Fibroblast of peridontal ligament (primary cell): ENCODE data around the gene PPP2R3B.
"Not testable (repeated sequence)": the region's sequence is repeated elsewhere in the genome, so short reads cannot be mapped to it uniquely, and the experiment has no call there.

Experiments used
- DNase-seq: peaks from one replicate; pipeline ENCODE4 v3.0.0-alpha.2; 2010; ENCODE audit errors: extremely low read depth

PPP2R3B gene

DNA sequence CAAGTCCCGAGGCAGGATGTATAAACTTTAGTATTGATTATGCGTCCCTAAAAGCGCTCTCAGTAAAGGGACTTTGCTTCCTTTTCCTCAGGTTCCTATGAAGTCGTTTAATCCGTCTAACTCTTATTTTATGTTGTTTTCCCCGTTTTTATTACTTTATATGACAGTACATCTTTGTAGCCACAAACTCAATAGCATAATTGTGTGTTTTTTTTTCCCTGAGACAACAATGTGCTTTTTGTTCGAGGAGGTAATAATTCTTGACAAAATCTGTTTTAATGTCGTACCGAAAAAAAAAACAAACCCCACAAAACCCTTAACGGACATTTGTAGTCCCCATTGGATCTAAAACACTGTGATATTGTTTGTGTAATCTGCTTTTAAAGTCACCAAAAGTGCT is 17.9 kb upstream of the PPP2R3B start:
- no peak for DNase-seq

- no peak for DNase-seq
These were observed 16.1 kb upstream of the PPP2R3B start for GRCh38 chrX:402857-403256.

DNA sequence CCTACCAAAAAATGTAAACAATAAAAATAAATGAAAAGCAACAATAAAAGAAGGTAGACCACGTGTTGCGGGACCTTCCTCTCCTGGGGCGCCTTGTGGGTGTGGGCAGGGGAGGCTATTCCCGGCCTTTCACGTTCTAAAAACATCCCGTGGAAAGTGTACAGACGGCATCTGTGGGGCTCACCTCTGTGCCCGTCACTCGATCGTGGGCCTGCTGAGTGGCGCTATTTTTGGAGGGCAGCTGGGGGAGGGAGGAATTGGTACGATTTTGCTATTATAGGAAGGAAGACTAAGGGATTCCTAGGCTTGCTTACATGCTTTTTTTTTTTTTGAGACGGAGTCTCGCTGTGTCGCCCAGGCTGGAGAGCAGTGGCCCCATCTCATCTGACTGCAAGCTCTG is 13.6 kb upstream of the PPP2R3B start:
- DNase-seq = no peak

DNA sequence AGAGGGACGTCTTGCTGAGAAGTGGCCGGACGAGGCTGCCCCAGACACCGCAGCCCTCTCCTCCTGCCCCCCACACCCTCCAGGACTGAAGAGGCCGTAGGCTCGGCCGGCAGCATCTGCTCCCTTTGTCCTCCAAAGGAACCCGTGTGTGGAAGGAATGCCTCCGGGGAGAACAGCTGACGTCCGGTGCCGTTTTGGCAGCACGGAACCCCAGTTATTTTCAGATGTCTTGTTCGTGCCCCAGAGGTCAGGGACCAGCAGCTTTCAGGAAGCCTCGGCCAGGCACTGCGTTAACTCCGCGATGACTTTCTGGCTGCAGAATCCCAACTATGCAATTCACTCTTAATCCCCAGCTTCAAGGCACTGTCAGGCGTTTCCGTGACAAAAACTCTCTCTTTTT is 10.9 kb upstream of the PPP2R3B start:
- peak; percentile 25 for DNase-seq

DNA sequence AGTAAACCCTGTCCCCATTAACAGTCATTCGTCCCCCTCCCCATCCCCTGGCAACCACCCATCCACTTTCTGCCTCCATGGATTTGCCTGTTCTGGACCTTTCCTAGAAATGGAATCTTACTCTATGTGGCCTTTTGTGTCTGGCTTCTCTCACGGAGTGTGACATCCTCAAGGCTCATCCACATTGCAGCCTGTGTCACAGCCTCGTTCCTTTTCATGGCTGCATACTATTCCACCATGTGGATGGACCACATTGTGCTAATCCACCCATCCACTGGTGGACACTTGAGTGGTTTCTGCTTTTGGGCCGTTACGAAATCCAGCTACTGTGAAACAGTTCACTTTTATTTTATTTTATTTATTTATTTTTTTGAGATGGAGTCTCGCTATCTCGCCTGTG is 8.1 kb upstream of the PPP2R3B start:
- DNase-seq = no peak

GRCh38 chrX:392575-392846 is 5.8 kb upstream of the PPP2R3B start:
- no peak for DNase-seq

GRCh38 chrX:391717-392574 is 5.2 kb upstream of the PPP2R3B start:
- DNase-seq = no peak

GRCh38 chrX:390459-390858 is 3.8 kb upstream of the PPP2R3B start:
- no peak for DNase-seq

DNA sequence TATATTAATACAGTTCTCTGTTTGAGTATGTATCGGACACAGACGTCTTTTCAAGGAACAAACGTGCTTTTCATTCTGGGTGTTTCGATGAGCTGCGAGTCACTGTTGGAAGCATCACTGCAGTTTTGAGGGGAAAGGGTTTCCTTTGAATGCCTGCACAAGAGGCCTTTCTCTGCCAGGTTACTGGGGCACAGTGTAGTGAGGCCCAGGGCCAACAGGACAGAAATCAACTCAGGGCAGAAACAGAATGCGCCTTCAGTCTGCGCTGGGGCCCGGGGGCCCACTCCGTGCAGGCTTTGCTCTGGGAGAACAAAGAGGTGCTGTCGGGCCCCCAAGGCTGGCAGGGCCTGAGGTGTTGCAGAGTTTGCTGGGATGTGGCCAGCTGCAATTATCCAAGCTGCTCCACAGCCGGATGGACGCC is 2.3 kb upstream of the PPP2R3B start:
- no peak for DNase-seq

GRCh38 chrX:387729-388128 is 1.0 kb upstream of the PPP2R3B start:
- no peak for DNase-seq

DNA sequence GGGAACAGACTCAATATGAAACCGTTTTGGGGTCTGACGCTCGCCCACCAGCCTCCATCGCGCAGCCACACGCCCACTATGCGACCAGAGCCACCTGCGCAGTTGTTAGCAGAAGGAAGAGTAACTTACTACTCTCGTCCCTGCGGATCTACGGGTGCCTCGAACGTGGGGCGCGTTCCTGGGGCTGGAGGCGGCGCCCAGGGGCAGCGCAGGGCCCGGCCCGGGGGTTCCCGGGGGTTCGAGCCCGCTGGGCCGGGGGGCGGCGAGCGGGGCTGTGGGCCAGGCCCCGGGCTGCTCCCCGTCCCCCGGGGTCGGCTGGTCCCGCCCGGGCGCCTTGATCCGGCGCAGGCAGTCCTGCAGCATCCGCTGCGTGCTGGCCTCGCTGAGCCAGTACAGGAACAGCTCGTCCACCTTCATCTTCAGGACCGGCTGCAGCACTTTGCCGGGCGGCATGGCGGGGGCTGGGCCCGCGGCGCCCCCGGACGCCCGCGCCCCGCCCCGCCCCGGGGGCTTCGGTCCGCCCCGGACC is 404 bp downstream of the PPP2R3B start:
- DNase-seq = no peak

DNA sequence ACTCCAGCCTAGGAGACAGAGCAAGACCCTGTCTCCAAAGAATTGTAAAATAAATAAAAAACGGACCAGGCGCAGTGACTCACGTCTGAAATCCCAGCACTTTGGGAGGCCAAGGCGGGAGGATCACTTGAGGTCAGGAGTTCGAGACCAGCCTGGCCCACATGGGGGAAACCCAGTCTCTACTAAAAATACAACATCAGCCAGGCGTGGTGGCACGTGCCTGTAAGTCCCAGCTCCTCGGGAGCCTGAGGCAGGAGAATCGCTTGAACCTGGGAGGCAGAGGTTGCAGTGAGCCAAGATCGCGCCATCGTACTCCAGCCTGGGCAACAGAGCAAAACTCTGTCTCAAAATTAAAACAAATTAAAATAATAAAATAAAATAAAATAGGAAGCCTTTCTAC is 971 bp downstream of the PPP2R3B start:
- DNase-seq = not testable (repeated sequence)

- DNase-seq = no peak
These were observed 1.8 kb downstream of the PPP2R3B start for GRCh38 chrX:384861-385260.

DNA sequence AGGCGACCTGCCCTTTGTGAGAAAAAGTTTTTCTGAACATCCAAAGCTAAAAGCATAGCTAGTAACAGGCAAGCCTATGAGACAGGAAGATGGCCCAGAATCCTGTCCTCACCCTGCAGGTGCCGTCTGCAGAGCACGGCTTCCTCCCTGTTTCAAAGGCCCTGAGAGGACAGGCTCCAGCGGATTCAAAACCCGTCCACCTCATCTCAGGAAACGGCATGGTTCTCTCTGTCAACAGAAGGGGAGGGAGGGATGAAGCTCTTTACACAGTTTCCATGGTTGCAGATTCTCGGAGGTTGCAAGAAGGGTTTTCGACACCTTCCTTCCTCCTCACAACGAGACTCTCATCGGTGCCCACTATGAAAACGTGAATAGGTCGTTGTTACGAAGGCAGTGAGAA is 8.3 kb downstream of the PPP2R3B start:
- no peak for DNase-seq

DNA sequence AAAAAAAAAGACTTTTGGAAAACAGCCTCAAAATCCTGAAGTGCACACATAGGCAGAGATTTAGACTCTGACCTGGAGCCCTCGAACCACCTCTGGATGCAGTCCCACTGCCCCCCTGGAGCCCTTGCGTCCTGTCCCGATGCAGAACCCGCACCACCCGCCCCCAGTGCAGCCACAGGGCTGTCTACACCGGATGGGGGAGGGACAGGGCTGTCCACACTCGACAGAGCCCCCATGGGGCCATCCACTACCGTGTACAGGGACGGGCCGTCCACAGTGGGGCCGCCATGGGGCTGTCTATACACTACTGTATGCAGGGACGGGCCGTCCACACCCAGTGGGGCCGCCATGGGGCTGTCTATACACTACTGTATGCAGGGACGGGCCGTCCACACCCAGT is 10.5 kb downstream of the PPP2R3B start:
- DNase-seq = not testable (repeated sequence)

DNA sequence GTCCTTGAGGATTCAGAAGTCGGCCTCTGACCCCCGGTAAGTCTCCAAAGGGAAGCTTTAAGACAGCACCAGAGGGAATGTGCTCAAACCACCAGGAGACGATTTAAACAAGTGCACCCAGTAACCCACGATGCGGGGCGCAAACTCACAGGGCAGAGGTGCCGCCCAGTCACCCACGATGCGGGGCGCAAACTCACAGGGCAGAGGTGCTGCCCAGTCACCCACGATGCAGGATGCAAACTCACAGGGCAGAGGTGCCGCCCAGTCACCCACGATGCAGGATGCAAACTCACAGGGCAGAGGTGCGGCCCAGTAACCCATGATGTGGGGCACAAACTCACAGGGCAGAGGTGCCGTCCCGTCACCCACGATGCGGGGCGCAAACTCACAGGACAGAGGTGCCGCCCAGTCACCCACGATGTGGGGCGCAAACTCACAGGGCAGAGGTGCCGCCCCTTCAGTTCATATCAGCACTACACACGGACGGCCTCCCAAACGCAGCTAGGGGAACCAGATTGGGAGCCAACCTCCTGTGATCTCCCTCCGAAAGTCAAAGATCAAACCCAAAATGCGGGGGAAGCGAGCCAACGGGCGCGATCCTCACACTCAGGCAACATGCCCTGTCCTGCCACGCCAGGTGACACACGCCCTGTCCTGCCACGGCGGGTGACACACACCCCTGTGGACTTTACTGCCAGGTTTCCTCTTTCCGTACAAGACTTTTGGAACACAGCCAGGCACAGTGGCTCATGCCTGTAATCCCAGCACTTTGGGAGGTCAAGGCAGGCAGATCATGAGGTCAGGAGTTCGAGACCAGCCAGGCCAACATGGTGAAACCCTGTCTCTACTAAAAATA is 11.3 kb downstream of the PPP2R3B start:
- DNase-seq = no peak

DNA sequence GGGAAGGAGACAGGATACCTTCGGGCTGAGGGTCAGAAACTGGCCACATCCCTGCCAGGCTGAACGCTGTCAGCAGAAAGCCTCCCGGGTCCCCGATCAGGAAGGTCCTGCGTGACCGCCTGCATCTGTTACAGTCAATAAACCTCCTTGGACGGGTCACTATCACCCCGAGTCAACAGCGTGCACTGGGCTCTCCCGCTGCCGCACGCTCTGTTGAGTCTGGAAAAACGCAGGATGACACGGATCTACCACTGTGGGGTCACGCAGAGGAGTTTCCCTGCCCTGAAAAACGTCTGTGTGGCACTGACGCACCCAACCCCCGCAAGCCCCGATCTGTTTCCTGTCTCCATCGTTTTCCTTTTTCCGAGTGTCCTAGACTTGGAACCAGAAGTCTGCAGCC is 12.1 kb downstream of the PPP2R3B start:
- DNase-seq = no peak

- DNase-seq = peak; percentile 6
These were observed 12.9 kb downstream of the PPP2R3B start for GRCh38 chrX:373641-374471.

DNA sequence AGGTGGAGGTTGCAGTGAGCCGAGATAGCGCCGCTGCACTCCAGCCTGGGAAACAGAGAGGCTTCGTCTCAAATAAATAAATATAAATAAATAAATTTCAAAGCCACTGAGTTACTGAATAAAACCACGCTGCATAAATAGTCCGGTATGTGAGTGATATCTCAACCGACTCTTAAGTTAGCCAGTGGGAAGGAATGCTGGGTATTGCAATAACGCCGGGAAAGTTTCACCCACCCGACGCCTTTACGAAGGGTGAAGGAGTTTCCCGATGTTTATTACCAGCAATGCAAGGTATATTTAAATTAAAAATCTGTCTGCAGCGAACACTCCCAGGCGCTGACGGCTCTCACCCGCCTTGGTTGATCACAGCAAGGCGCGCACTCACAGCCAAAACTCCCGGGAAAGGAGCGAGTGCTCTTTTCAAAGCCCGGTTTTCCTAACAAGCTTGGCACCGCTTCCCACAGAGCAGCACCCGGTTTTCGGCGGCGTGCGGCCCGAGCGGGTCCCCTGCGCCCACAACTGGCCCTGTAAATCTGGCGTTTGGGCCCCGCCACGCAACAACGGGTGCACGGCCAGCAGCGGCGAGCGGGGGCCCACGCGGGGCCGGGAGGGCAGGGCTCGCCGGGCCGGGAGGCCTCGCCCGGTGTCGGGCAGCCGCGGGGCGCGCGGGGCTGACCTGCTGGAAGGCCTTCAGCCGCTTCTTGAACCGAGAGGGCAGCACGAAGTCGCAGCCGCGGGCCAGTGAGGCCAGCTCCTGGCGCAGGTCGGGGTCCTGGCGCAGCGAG is 13.7 kb downstream of the PPP2R3B start:
- DNase-seq = peak; percentile 5

DNA sequence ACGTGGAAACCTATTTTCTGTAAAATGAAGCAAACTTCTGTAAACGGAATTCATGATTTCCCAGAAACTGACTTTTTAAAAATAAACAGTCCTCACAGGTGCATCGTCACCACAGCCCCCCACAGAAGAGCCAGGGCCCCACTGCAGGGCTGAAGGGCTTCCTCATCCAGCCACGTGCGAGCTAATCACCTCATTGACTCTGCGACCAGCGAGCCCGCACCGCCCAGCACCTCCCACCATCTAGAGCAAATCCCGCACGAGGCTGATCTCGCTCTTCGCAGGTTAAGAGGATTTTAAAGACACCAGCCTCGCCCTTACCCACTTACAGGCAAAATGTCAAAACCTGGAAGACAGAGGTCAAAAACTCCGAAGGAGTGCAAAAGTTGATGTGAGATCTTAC is 14.8 kb downstream of the PPP2R3B start:
- DNase-seq = no peak
